Activated CD4-positive, alpha-beta T cell treated with anti-CD3 and anti-CD28 coated beads, Interleukin-2, amount 10 ng/mL, durations not matched to agents 7 days and 5 days (primary cell): ENCODE measurements around the gene PRLR. TPM values are rescaled to one million over a fixed set of nuclear protein-coding genes. Genes with fewer than 3 reads are reported as not detected.
"Not testable (repeated sequence)": the region's sequence is repeated elsewhere in the genome, so short reads cannot be mapped to it uniquely, and the experiment has no call there.

Source experiments
- CTCF ChIA-PET: fragments of 350-600 bp; sonication (Branson Sonifier 250); formaldehyde crosslinking; loops from one replicate; lab custom pipeline; 2021; ENCODE audit warnings: antibody characterized with exemption; lab: Charles Lee
- POLR2A ChIA-PET: fragments of 350-600 bp; sonication (Branson Sonifier 250); formaldehyde crosslinking; loops from one replicate; lab custom pipeline; 2021; ENCODE audit warnings: antibody characterized with exemption; lab: Charles Lee
- DNase-seq: peaks from one replicate; pipeline ENCODE4 v3.0.0-alpha.2; 2020
- H3K27ac Mint-ChIP-seq: one replicate; pipeline ENCODE4 v1.8.0; 2021; ENCODE audit warnings: mild to moderate bottlenecking, moderate library complexity, mixed read lengths
- H3K27me3 Mint-ChIP-seq: one replicate; pipeline ENCODE4 v1.8.0; 2021; ENCODE audit warnings: mixed read lengths
- H3K36me3 Mint-ChIP-seq: one replicate; pipeline ENCODE4 v1.8.0; 2021; ENCODE audit warnings: low read depth, mixed read lengths
- H3K4me1 Mint-ChIP-seq: one replicate; pipeline ENCODE4 v1.8.0; 2021; ENCODE audit warnings: mixed read lengths
- H3K4me3 Mint-ChIP-seq: one replicate; pipeline ENCODE4 v1.8.0; 2021; ENCODE audit warnings: mild to moderate bottlenecking, moderate library complexity, mixed read lengths
- H3K9me3 Mint-ChIP-seq: one replicate; pipeline ENCODE4 v1.8.0; 2021; ENCODE audit warnings: mixed read lengths
- total RNA-seq, 2 experiments: library from RNA; stranded (reverse); gene quantifications; one replicate each; pipeline ENCODE4 v1.2.3, GENCODE V29; 2021

Gene PRLR
- total RNA-seq, 2 experiments from 2014 or later, result not detected

- Mint-ChIP-seq H3K36me3 (no peaks in the 10 kb centered on the region), H3K9me3 (no peaks in the 10 kb centered on the region), H3K27ac (no peak overlapping the region), H3K4me3 (no peak overlapping the region), H3K4me1 (no peaks in the 10 kb centered on the region), H3K27me3 (peaks cover 40% of the 10 kb centered on the region)
- no peak for DNase-seq
- ChIA-PET CTCF (no interaction called here), POLR2A (no interaction called here)
Measured at GRCh38 chr5:35122819-35123218, 107.5 kb downstream of the PRLR start.

GRCh38 chr5:35120715-35121114 lies 109.6 kb downstream of the PRLR start:
- Mint-ChIP-seq H3K4me1 (no peaks in the 10 kb centered on the region), H3K27me3 (peaks cover 27% of the 10 kb centered on the region), H3K4me3 (no peak overlapping the region), H3K27ac (no peak overlapping the region), H3K9me3 (no peaks in the 10 kb centered on the region), H3K36me3 (no peaks in the 10 kb centered on the region)
- CTCF ChIA-PET, result no interaction called here
- POLR2A ChIA-PET, result no interaction called here
- no peak for DNase-seq

GRCh38 chr5:35117967-35118366 lies 112.3 kb downstream of the PRLR start:
- H3K27me3 Mint-ChIP-seq, result peaks cover 23% of the 10 kb centered on the region
- H3K9me3 Mint-ChIP-seq, result no peaks in the 10 kb centered on the region
- no peak for DNase-seq
- H3K4me3 Mint-ChIP-seq, result no peak overlapping the region
- CTCF ChIA-PET, result interaction anchor here (0.6 kb wide), 1 partner anchor 179 kb away, joined by 4 read pairs; no protein-coding TSS in a partner anchor
- H3K27ac Mint-ChIP-seq, result no peak overlapping the region
- no peaks in the 10 kb centered on the region for H3K36me3 Mint-ChIP-seq
- no peaks in the 10 kb centered on the region for H3K4me1 Mint-ChIP-seq
- POLR2A ChIA-PET, result interaction anchor here (0.8 kb wide), 1 partner anchor 891 kb away, joined by 8 read pairs; no protein-coding TSS in a partner anchor

- Mint-ChIP-seq H3K9me3 (no peaks in the 10 kb centered on the region), H3K4me1 (no peaks in the 10 kb centered on the region), H3K4me3 (no peak overlapping the region), H3K36me3 (no peaks in the 10 kb centered on the region), H3K27me3 (peaks cover 9% of the 10 kb centered on the region), H3K27ac (no peak overlapping the region)
- CTCF ChIA-PET, result interaction anchor here (0.6 kb wide), 1 partner anchor 1782 kb away, joined by 3 read pairs; no protein-coding TSS in a partner anchor
- DNase-seq, result no peak
- POLR2A ChIA-PET, result no interaction called here
Measured at GRCh38 chr5:35115920-35116319, 114.4 kb downstream of the PRLR start.

- ChIA-PET POLR2A (no interaction called here), CTCF (interaction anchor here (1.7 kb wide), 1 partner anchor 9 kb away, joined by 6 read pairs; no protein-coding TSS in a partner anchor)
- Mint-ChIP-seq H3K36me3 (no peaks in the 10 kb centered on the region), H3K4me3 (no peak overlapping the region), H3K4me1 (no peaks in the 10 kb centered on the region), H3K27me3 (peaks cover 10% of the 10 kb centered on the region), H3K27ac (no peak overlapping the region), H3K9me3 (no peaks in the 10 kb centered on the region)
- DNase-seq, result no peak
Measured at GRCh38 chr5:35114698-35115097, 115.6 kb downstream of the PRLR start.

GRCh38 chr5:35112300-35112699 lies 118.0 kb downstream of the PRLR start:
- peaks cover 3% of the 10 kb centered on the region for H3K9me3 Mint-ChIP-seq
- no peaks in the 10 kb centered on the region for H3K4me1 Mint-ChIP-seq
- no peak overlapping the region for H3K4me3 Mint-ChIP-seq
- DNase-seq, result no peak
- ChIA-PET POLR2A (no interaction called here), CTCF (interaction anchor here (0.7 kb wide), 1 partner anchor 626 kb away, joined by 3 read pairs; no protein-coding TSS in a partner anchor)
- peaks cover 21% of the 10 kb centered on the region for H3K27me3 Mint-ChIP-seq
- no peak overlapping the region for H3K27ac Mint-ChIP-seq
- no peaks in the 10 kb centered on the region for H3K36me3 Mint-ChIP-seq

- CTCF ChIA-PET, POLR2A ChIA-PET, H3K9me3 Mint-ChIP-seq, H3K4me3 Mint-ChIP-seq, H3K27ac Mint-ChIP-seq, H3K4me1 Mint-ChIP-seq, DNase-seq, H3K36me3 Mint-ChIP-seq: not testable (repeated sequence)
- H3K27me3 Mint-ChIP-seq, result peaks cover 35% of the 10 kb centered on the region
Measured at GRCh38 chr5:35104550-35104949, 125.7 kb downstream of the PRLR start.

- Mint-ChIP-seq H3K27ac (no peak overlapping the region), H3K9me3 (peaks cover 3% of the 10 kb centered on the region), H3K27me3 (peaks cover 33% of the 10 kb centered on the region), H3K4me1 (no peaks in the 10 kb centered on the region), H3K4me3 (no peak overlapping the region), H3K36me3 (no peaks in the 10 kb centered on the region)
- ChIA-PET POLR2A (no interaction called here), CTCF (no interaction called here)
- DNase-seq, result no peak
Measured at GRCh38 chr5:35103637-35104299, 126.5 kb downstream of the PRLR start.

- POLR2A ChIA-PET, H3K27ac Mint-ChIP-seq, CTCF ChIA-PET, H3K4me3 Mint-ChIP-seq, H3K9me3 Mint-ChIP-seq, DNase-seq, H3K4me1 Mint-ChIP-seq, H3K36me3 Mint-ChIP-seq: not testable (repeated sequence)
- peaks cover 17% of the 10 kb centered on the region for H3K27me3 Mint-ChIP-seq
Measured at GRCh38 chr5:35101720-35102119, 128.6 kb downstream of the PRLR start.

- peaks cover 10% of the 10 kb centered on the region for H3K27me3 Mint-ChIP-seq
- H3K4me1 Mint-ChIP-seq, result no peaks in the 10 kb centered on the region
- no peaks in the 10 kb centered on the region for H3K36me3 Mint-ChIP-seq
- no peaks in the 10 kb centered on the region for H3K9me3 Mint-ChIP-seq
- no peak for DNase-seq
- ChIA-PET CTCF (no interaction called here), POLR2A (no interaction called here)
- H3K27ac Mint-ChIP-seq, result no peak overlapping the region
- H3K4me3 Mint-ChIP-seq, result no peak overlapping the region
Measured at GRCh38 chr5:35101016-35101415, 129.3 kb downstream of the PRLR start.

GRCh38 chr5:35098214-35098613 lies 132.1 kb downstream of the PRLR start:
- H3K27me3 Mint-ChIP-seq, result peaks cover 5% of the 10 kb centered on the region
- H3K9me3 Mint-ChIP-seq, result no peaks in the 10 kb centered on the region
- POLR2A ChIA-PET, result no interaction called here
- H3K4me3 Mint-ChIP-seq, result no peak overlapping the region
- CTCF ChIA-PET, result no interaction called here
- DNase-seq, result no peak
- no peaks in the 10 kb centered on the region for H3K4me1 Mint-ChIP-seq
- H3K27ac Mint-ChIP-seq, result no peak overlapping the region
- no peaks in the 10 kb centered on the region for H3K36me3 Mint-ChIP-seq

- CTCF ChIA-PET, result no interaction called here
- POLR2A ChIA-PET, result no interaction called here
Measured at GRCh38 chr5:35096932-35097331, 133.4 kb downstream of the PRLR start.

GRCh38 chr5:35096216-35096615 lies 134.1 kb downstream of the PRLR start:
- Mint-ChIP-seq H3K4me1 (no peaks in the 10 kb centered on the region), H3K4me3 (no peak overlapping the region), H3K27ac (no peak overlapping the region), H3K36me3 (no peaks in the 10 kb centered on the region), H3K9me3 (no peaks in the 10 kb centered on the region), H3K27me3 (no peaks in the 10 kb centered on the region)
- CTCF ChIA-PET, result no interaction called here
- POLR2A ChIA-PET, result no interaction called here
- DNase-seq, result no peak

More at GRCh38 chr5:35096932-35097331, 133.4 kb downstream of the PRLR start:
- Mint-ChIP-seq H3K4me3 (no peak overlapping the region), H3K4me1 (no peaks in the 10 kb centered on the region), H3K36me3 (no peaks in the 10 kb centered on the region), H3K27me3 (no peaks in the 10 kb centered on the region), H3K27ac (no peak overlapping the region), H3K9me3 (no peaks in the 10 kb centered on the region)
- DNase-seq, result no peak

GRCh38 chr5:35095366-35095765 lies 134.9 kb downstream of the PRLR start:
- CTCF ChIA-PET, result no interaction called here
- Mint-ChIP-seq H3K27ac (no peak overlapping the region), H3K4me3 (no peak overlapping the region), H3K27me3 (no peaks in the 10 kb centered on the region), H3K36me3 (no peaks in the 10 kb centered on the region), H3K9me3 (no peaks in the 10 kb centered on the region), H3K4me1 (no peaks in the 10 kb centered on the region)
- POLR2A ChIA-PET, result no interaction called here
- no peak for DNase-seq
